Esophagus (tissue), 2 donors: ENCODE measurements around the gene ZNF584. TPM values are rescaled to one million over a fixed set of nuclear protein-coding genes. Genes with fewer than 3 reads are reported as not detected.
A peak's percentile ranks its signal among the peaks of the same experiment; 100 is the strongest.
"Not testable (repeated sequence)": the region's sequence is repeated elsewhere in the genome, so short reads cannot be mapped to it uniquely, and the experiment has no call there.

Experiments
- H3K27ac ChIP-seq, 2 donors: one replicate each; pipeline ENCODE4 v1.5.1; 2013; ENCODE audit warnings: low read depth in 2 of 2, mild to moderate bottlenecking in 2 of 2, inconsistent platforms in 1 of 2, low read length in 1 of 2, moderate library complexity in 1 of 2
- H3K27me3 ChIP-seq, 2 donors: one replicate each; pipeline ENCODE4 v1.6.1; 2013; ENCODE audit warnings: low read length in 2 of 2, control low read depth in 1 of 2, mild to moderate bottlenecking in 1 of 2; ENCODE audit not compliant: insufficient read depth in 2 of 2, control insufficient read depth in 1 of 2
- H3K36me3 ChIP-seq, 2 donors: one replicate each; pipeline ENCODE4 v1.6.1; 2013; ENCODE audit warnings: low read length in 1 of 2; ENCODE audit not compliant: control insufficient read depth in 2 of 2, insufficient read depth in 2 of 2
- H3K4me1 ChIP-seq, 2 donors: one replicate each; pipeline ENCODE4 v1.6.1; 2013; ENCODE audit warnings: low read length in 1 of 2; ENCODE audit not compliant: control insufficient read depth in 2 of 2, insufficient read depth in 2 of 2
- H3K4me3 ChIP-seq, 2 donors: one replicate each; pipeline ENCODE4 v1.5.1; 2013; ENCODE audit warnings: low read length in 2 of 2, mild to moderate bottlenecking in 2 of 2, low read depth in 1 of 2, moderate library complexity in 1 of 2
- H3K9me3 ChIP-seq, 2 donors: one replicate each; pipeline ENCODE4 v1.6.1; 2013; ENCODE audit warnings: mild to moderate bottlenecking in 2 of 2, low read depth in 1 of 2, low read length in 1 of 2, moderate library complexity in 1 of 2; ENCODE audit not compliant: control insufficient read depth in 2 of 2, insufficient read depth in 1 of 2
- WGBS, 2 donors: extraction: QIAGEN DNeasy Blood & Tissue Kit; methylation state at CpG; one replicate each; pipeline ENCODE4 v1.1.7; 2013; 5-methylcytosine and 5-hydroxymethylcytosine counted together
- polyA plus RNA-seq, 2 donors: library from polyadenylated mRNA; stranded (reverse); fragments of 200-250 nt; gene quantifications; one replicate each; pipeline ENCODE4 v1.2.3, GENCODE V29; 2013
- donor health status: healthy with polysubstance abuse.
- donor health status: Bipolar disorder and iron deficiency.

Gene ZNF584
- polyA plus RNA-seq, 2 donors, result 3.9 to 8.9 TPM

DNA sequence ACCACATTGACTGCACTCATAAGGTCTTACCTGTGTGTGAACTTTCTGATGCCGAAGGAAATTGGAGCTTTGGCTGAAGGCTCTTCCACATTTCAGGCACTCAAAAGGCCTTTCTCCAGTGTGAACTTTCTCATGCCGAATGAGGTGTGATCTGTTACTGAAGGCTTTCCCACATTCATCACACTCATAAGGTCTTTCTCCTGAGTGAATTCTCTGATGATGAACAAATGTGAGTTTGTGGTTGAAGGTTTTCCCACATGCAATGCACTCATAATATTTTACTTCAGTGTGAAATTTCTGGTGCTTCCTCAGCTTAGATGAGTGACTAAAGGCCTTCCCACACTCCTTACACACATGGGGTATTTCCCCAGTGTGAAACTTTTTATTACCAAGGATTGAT lies 25.8 kb downstream of the ZNF584 start:
- no peaks in the 10 kb centered on the region for H3K27me3 ChIP-seq
- H3K4me1 ChIP-seq, result peaks cover 0 to 3% of the 10 kb centered on the region in 2 donors
- H3K9me3 ChIP-seq, result peaks cover 53 to 68% of the 10 kb centered on the region in 2 donors
- peaks cover 22 to 23% of the 10 kb centered on the region in 2 donors for H3K36me3 ChIP-seq
- H3K27ac ChIP-seq, result no peak overlapping the region
- H3K4me3 ChIP-seq, result no peak overlapping the region
- WGBS, 2 donors, result 95 to 97% methylated on average over 2 of the region's 2 CpGs

DNA sequence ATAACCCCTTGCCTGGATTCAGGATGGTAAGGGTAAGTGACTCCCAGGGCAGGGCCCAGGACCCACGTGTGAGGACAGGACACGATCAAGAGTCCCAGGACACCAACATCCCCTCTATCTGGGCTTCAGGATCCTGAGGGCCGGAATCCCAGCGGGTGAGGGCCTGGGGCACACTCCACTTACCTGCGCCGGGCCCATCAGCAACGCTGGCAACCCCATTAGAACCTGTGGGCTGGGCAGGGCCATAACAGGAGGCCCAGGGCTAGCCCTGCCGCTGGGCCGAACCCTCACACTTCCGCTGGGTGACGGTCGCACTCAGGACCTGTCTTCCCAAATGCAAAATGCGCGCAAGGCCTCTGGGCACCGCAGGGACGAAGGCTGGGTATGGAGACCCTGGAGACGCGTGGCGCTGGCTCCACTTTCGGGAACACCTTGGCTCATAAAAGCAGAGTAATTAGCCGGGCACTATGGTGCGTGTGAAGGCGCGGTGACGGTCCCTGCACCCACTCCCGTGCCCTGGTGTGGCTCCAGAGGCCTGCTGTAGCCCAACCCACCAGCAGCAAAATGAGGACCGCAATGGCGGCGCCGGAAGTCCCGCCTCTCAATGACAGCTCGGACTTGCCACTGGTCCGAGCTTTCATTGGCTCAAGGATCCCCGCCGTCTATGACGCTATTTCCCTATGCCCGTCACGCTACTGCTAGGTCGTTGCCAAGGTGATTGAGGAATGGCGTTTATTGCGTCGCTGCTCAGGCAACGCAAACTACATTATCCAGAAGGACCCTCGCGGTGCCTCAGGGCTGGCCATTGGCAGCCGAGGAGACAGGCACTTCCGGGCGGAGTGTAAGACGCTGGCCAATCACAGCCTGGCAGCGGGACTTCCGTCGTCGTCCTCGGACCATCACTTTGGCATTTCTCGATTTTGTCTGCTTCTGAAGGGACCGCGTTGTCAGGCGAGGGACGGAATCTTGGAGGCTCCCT lies 31.4 kb downstream of the ZNF584 start, which contains the start of gene ZNF132:
Gene ZNF132, minus strand, starts transcription at position 578 of the 979 bp plus-strand sequence. Its CDS starts 332 bp downstream, at position 246.
- Histone ChIP-seq H3K27ac (peak within 1 kb of the TSS; percentile 39 to 81), H3K4me1 (peaks cover 4 to 10% of the 10 kb centered on the region in 2 donors), H3K9me3 (peaks cover 12 to 30% of the 10 kb centered on the region in 2 donors), H3K36me3 (peaks cover 8 to 11% of the 10 kb centered on the region in 2 donors), H3K4me3 (peak within 1 kb of the TSS; percentile 67 to 69), H3K27me3 (peaks cover 0 to 4% of the 10 kb centered on the region in 2 donors)
- WGBS, 2 donors, result 9 to 11% methylated on average over 59 of the region's 59 CpGs

DNA sequence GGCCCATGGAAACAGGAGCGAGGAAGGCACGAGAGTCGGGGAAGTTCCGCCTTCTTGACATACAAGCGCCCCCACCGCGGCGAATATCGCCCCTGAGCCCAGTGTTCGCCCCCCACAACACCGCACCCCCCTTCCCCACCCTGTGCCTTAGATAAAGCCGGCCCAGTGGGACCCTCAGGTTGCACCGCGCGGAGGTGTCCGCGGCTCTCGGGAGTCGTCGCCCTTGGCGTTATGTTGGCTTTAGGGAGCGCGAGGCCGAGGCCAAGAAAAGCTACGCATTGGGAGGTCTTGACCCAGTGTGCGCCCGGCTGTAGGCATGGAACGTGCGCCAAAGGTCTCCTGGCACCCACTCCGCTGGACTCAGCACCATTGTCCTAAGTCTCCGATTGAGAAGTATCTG lies 32.1 kb downstream of the ZNF584 start:
- peaks cover 7 to 8% of the 10 kb centered on the region in 2 donors for H3K36me3 ChIP-seq
- peaks cover 0 to 4% of the 10 kb centered on the region in 2 donors for H3K27me3 ChIP-seq
- peak overlapping the region; percentile 39 to 81 for H3K27ac ChIP-seq
- peaks cover 10 to 26% of the 10 kb centered on the region in 2 donors for H3K9me3 ChIP-seq
- H3K4me1 ChIP-seq, result peaks cover 4 to 10% of the 10 kb centered on the region in 2 donors
- H3K4me3 ChIP-seq, result peak overlapping the region; percentile 67 to 69
- 27 to 28% methylated on average over 29 to 31 of the region's 31 CpGs for WGBS, 2 donors

DNA sequence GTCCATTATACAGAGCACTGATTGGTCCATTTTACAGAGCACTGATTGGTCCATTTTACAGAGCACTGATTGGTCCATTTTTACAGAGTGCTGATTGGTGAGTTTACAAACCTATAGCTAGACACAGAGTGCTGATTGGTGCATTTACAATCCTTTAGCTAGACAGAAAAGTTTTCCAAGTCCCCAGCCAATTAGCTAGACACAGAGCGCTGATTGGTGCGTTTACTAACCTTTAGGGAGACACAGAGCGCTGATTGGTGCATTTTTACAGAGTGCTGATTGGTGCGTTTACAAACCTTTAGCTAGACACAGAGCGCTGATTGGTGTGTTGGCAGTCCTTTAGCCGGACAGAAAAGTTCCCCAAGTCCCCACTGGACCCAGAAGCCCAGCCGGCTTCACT lies 34.5 kb downstream of the ZNF584 start:
- WGBS, 2 donors, result 91 to 93% methylated on average over 7 of the region's 7 CpGs

DNA sequence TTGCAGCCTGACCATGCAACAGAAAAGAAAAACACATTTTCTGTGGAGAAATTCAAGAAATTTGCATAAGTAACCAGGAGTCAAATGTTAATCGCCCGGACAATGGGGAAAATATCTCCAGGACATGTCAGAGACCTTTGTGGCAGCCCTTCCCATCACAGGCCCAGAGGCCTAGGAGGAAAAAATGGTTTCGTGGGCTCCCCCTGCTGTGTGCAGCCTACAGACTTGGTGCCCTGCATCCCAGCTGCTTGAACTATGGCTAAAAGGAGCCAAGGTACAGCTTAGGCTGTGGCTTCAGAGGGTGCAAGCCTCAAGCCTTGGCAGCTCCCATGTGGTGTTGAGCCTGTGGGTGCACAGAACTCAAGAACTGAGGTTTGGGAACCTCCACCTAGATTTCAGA lies 40.4 kb downstream of the ZNF584 start:
- WGBS, 2 donors, result 73 to 75% methylated on average over 3 of the region's 3 CpGs
- H3K27ac ChIP-seq, H3K4me3 ChIP-seq, H3K4me1 ChIP-seq, H3K36me3 ChIP-seq, H3K27me3 ChIP-seq, H3K9me3 ChIP-seq: not testable (repeated sequence)

More for the DNA sequence above, 34.5 kb downstream of the ZNF584 start:
- H3K4me3 ChIP-seq, H3K27me3 ChIP-seq, H3K27ac ChIP-seq, H3K36me3 ChIP-seq: not testable (repeated sequence)
- Histone ChIP-seq H3K9me3 (peaks cover 4 to 14% of the 10 kb centered on the region in 2 donors), H3K4me1 (peaks cover 4 to 10% of the 10 kb centered on the region in 2 donors)

DNA sequence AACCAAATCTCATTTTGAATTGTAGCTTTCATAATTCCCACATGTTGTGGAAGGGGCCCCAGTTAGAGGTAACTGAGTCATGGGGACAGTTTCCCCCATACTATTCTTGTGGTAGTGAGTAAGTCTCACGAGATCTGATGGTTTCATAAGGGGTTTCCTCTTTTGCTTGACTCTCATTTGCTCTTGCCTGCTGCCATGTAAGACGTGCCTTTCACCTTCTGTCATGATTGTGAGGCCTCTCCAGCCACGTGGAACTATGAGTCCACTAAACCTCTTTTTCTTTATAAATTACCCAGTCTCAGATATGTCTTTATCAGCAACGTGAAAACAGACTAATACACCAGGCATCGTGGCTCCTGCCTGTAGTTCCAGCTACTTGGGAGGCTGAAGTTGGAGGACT lies 41.5 kb downstream of the ZNF584 start:
- not testable (repeated sequence) for H3K27ac ChIP-seq, H3K4me1 ChIP-seq, H3K27me3 ChIP-seq, H3K4me3 ChIP-seq, H3K9me3 ChIP-seq
- peaks cover 5 to 12% of the 10 kb centered on the region in 2 donors for H3K36me3 ChIP-seq
- WGBS, 2 donors, result 53 to 58% methylated on average over 5 of the region's 5 CpGs

DNA sequence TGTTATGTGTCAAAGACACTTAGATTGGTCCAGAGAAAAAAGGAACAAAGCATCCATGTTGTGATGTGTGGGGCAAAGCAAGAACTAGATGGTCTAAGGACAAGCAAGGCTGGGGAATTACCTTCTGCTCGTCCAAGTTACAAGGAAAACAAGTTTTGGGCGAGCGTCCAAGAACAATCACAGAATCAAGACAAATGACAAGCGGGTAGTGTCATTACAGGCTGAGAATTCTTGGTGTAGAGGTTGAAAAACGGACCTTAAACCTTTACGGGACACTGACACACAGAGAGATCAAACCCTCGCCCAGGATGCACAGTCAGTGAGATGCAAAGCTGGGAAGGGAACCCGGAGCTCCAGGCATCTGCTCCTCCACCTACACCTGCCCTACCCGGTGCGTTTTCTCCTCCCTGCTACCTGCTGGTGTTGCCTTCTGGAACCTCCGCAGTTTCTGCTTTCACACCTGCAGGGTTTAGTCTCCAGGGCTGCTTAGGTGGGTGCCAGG lies 42.5 kb downstream of the ZNF584 start:
- peak overlapping the region; percentile 59 to 93 for H3K4me3 ChIP-seq
- peaks cover 5 to 18% of the 10 kb centered on the region in 2 donors for H3K36me3 ChIP-seq
- H3K27ac ChIP-seq, result peak overlapping the region; percentile 15 to 34
- H3K4me1 ChIP-seq, result peaks cover 2 to 5% of the 10 kb centered on the region in 2 donors
- H3K27me3 ChIP-seq, result no peaks in the 10 kb centered on the region
- WGBS, 2 donors, result 2 to 4% methylated on average over 11 of the region's 11 CpGs
- peaks cover 0 to 3% of the 10 kb centered on the region in 2 donors for H3K9me3 ChIP-seq

DNA sequence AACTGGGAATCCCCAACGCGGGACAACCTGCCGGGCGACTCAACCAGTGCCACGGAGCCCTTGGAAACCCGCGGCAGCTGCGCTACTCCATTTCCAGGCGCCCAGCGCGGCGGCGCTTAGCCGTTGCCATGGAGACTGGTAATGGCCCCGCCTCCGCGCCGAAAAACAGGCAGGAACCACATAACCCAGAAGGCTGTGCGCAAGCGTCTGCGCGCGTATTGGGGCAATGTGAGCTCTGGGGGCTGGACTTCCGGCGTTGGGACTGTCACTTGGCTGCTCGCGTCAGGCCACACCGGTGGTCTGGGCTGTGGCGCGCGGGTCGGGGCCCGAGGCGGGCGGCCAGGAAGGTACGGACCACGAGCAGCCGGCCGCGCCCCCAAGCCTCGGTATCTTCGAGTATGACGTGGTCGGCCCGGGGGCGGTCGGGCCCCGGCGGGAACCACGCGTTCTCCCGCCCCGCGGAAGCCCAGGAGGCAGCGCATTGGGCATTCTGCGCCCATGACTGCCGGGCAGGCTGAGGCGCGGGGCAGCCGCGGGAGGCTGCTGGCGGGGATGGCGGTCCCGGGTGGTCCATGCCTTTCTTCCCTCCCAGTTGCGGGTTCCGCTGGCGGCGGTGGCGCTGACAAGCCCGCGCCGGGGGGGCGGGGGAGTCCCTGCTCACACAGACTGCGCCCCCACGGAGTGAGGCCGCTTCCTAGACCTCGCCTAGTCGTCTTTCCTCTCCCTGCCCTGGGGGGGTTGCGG lies 43.1 kb downstream of the ZNF584 start, which contains the start of gene ZNF324B:
Gene ZNF324B, plus strand, starts transcription at position 265 of the 744 bp plus-strand sequence. CDS start 2,080 bp downstream, outside the sequence.
- WGBS, 2 donors, result 1% methylated on average over 63 to 79 of the region's 79 CpGs
- peaks cover 7 to 25% of the 10 kb centered on the region in 2 donors for H3K36me3 ChIP-seq
- H3K27me3 ChIP-seq, result no peaks in the 10 kb centered on the region
- peak within 1 kb of the TSS; percentile 54 to 60 for H3K27ac ChIP-seq
- peak within 1 kb of the TSS; percentile 59 to 93 for H3K4me3 ChIP-seq
- peaks cover 0 to 3% of the 10 kb centered on the region in 2 donors for H3K9me3 ChIP-seq
- peaks cover 2 to 5% of the 10 kb centered on the region in 2 donors for H3K4me1 ChIP-seq

DNA sequence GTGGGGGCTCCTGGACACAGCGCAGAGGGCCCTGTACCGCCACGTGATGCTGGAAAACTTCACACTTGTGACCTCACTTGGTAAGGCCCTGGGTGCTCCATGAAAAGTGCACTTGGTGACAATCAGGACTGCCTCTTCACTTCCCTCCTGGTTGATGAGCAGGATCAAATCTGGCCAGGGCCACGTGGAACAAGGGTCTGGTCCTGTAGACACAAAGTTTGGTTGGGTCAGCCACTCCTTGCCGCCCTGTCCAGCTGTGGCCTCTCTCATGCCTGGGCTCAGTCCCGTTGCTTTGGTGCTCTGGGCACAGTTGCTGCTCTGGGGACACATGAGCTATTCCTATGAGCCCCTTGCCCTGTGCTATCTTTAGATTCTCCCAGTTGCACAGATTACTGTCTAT lies 45.3 kb downstream of the ZNF584 start:
- 90 to 92% methylated on average over 6 of the region's 6 CpGs for WGBS, 2 donors

More for the DNA sequence above, 45.3 kb downstream of the ZNF584 start:
- Histone ChIP-seq H3K27ac (no peak overlapping the region), H3K36me3 (peaks cover 11 to 31% of the 10 kb centered on the region in 2 donors), H3K4me3 (no peak overlapping the region), H3K27me3 (no peaks in the 10 kb centered on the region), H3K4me1 (peaks cover 2 to 5% of the 10 kb centered on the region in 2 donors), H3K9me3 (peaks cover 0 to 3% of the 10 kb centered on the region in 2 donors)
